Erythroblast (primary cell): ENCODE measurements around the gene TTLL3.

Experiments
- GATA1 ChIP-seq: IDR thresholded peaks from 2 replicates; pipeline ENCODE4 v1.6.1; 2011; ENCODE audit warnings: low read depth, mild to moderate bottlenecking, control low read depth, low read length, moderate library complexity
- POLR2A ChIP-seq: IDR thresholded peaks from 2 replicates; pipeline ENCODE4 v1.6.1; 2011; ENCODE audit warnings: mild to moderate bottlenecking, low read length

GRCh38 chr3:9762871-9763270 lies 47.2 kb upstream of the TTLL3 start:
- TF ChIP-seq POLR2A, result no peak
- TF ChIP-seq GATA1, result no peak
